GM12874 (cell line): ENCODE results near the gene SDK2.

Experiments
- CTCF ChIP-seq: IDR thresholded peaks from 2 replicates; pipeline ENCODE4 v1.5.1; 2011; ENCODE audit warnings: low read depth, mild to moderate bottlenecking, control low read depth, low read length, moderate library complexity; ENCODE audit not compliant: insufficient read depth

SDK2 gene

GRCh38 chr17:73686126-73686525, 41.9 kb upstream of the SDK2 start:
- TF ChIP-seq CTCF, result no peak

- no peak for TF ChIP-seq CTCF
Observed at GRCh38 chr17:73684183-73684582, 39.9 kb upstream of the SDK2 start.

- no peak for TF ChIP-seq CTCF
Observed at GRCh38 chr17:73683771-73684170, 39.5 kb upstream of the SDK2 start.

- TF ChIP-seq CTCF, result no peak
Observed at GRCh38 chr17:73681946-73682345, 37.7 kb upstream of the SDK2 start.

GRCh38 chr17:73679476-73679875, 35.2 kb upstream of the SDK2 start:
- no peak for TF ChIP-seq CTCF

GRCh38 chr17:73678999-73679398, 34.8 kb upstream of the SDK2 start:
- TF ChIP-seq CTCF, result no peak

GRCh38 chr17:73669771-73670170, 25.5 kb upstream of the SDK2 start:
- no peak for TF ChIP-seq CTCF
